GM21367 (cell line): ENCODE data around the gene AHRR.

ENCODE experiments used
- ATAC-seq: cut with Tn5 transposase; IDR thresholded peaks from one replicate; pipeline ENCODE4 v1.9.1; 2021; ENCODE audit not compliant: unreplicated experiment

AHRR gene

GRCh38 chr5:318931-319601 lies 2.4 kb upstream of the AHRR start:
- no peak for ATAC-seq

GRCh38 chr5:320524-321229 lies 837 bp upstream of the AHRR start:
- peak; percentile 6 for ATAC-seq

GRCh38 chr5:321726-322251 lies 275 bp downstream of the AHRR start:
- peak; percentile 3 for ATAC-seq

DNA sequence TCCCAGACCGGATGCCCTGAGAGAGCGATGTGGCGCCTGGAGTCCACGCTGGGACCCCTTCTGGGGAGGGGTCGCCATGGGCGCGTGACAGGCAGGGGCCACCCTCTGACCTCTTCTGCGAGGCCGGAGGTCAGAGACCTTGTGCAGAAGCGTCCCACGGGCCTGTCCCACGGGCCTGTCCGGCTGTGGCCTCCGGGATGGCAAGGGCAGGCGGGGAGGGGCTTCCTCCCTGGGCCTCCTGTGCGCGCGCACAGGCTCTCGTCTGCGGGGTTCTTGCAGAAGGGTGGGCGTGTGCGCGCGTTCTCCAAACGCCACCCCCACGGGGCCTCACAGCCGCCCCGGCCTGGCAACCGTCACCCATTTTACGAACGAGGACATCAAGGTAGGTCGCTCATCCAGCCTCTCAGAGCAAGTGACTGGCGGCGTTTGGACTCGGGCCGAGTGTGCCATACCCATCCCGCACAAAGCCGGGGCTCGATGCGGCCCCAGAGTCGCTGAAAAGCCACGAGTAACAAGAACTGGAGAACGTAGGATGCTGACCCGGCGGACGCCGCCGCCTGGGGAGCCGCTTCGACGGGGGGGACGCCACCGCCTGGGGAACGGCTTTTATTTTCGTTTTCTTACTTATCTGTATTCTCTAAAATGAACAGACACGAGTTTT lies 897 bp downstream of the AHRR start:
- no peak for ATAC-seq

GRCh38 chr5:322942-323879 lies 1.7 kb downstream of the AHRR start:
- no peak for ATAC-seq

DNA sequence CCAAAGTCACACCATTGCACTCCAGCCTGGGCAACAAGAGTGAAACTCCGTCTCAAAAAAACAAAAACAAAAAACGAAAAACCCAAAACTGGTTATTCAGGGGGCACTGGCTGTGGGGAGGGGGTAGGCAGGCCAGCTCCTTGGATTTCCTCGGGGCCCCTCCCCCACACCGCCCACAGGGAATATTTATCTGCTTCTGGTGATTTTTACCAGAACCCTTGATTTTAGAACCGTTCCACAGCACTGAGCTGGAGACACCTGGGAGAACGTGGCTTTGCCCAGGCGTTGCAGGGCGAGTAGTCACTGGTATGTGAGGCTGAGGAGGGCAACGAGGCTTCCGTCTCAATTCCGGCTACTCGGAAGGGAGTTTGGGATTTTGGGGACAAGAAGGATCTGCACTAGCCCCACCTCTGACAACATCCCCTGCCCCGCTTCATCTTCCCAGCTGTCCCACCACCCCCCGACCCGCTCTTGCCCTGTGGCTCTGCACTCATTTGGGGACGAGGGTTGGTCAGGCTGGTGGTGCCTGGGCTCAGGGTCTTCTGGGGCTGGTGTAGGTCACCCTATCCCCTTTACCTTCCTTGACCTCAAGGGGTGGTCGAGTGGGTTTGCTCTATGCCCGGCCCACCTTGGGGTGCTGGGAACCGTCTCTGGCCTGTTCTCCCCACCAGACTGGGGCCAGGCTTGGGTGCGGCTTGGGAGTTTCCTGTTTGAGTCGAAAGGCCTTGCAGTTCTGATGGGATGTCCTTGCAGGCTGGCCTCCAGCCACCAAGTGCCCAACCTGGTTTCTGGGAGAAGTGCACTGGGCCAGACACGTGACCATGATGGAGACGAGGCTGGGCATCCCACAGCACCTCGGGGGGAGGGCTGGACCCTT lies 3.5 kb downstream of the AHRR start:
- ATAC-seq = no peak

GRCh38 chr5:326109-326508 lies 4.6 kb downstream of the AHRR start:
- no peak for ATAC-seq

- ATAC-seq = no peak
Observed at GRCh38 chr5:329121-329735, 7.7 kb downstream of the AHRR start.

DNA sequence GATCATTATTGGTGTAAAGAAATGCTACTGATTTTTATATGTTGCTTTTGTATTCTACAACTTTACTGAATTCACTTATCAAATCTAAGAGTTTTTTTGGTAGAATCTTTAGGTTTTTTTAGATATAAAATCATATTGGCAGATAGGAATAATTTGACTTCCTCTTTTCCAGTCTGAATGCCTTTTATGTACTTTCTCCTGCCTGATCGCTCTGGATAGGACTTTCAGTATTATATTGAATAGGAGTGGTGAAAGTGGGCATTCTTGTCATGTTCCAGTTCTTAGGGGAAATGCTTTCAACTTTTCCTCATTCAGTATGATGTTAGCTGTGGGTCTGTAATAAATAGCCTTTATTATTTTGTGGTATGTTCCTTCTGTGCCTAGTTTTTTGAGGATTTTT lies 8.3 kb downstream of the AHRR start:
- no peak for ATAC-seq

DNA sequence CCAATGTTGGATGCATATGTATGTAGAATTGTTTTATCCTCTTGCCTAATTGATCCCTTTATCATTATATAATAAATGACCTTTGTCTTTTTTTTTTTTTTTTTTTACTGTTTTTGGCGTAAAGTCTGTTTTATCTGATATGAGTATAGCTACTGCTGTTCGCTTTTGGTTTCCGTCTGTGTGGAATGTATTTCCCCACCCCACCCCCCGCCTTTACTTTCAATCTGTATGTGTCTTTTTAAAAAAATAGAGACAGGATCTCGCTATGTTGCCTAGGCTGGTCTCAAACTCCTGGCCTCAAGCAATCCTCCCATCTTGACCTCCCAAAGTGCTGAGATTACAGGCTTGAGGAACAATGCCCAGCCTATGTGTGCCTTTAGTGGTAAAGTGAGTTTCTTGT lies 11.3 kb downstream of the AHRR start:
- no peak for ATAC-seq

DNA sequence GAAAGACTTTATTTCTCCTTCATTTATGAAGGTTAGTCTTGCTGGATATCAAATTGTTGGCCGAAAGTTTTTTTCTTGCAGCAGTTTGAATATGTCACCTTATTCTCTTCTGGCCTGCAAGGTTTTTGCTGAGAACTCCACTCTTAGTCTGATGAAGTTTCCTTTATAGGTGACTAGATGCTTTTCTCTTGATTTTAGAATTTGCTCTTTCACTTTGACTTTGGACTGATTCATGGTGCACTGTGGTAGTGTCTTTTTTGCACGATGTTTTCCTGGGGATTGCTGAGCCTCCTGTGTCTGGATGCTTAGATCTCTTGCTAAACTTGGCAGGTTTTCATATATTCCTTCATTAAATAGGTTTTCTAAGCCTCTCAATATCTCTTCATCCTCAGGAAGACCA lies 12.4 kb downstream of the AHRR start:
- no peak for ATAC-seq

DNA sequence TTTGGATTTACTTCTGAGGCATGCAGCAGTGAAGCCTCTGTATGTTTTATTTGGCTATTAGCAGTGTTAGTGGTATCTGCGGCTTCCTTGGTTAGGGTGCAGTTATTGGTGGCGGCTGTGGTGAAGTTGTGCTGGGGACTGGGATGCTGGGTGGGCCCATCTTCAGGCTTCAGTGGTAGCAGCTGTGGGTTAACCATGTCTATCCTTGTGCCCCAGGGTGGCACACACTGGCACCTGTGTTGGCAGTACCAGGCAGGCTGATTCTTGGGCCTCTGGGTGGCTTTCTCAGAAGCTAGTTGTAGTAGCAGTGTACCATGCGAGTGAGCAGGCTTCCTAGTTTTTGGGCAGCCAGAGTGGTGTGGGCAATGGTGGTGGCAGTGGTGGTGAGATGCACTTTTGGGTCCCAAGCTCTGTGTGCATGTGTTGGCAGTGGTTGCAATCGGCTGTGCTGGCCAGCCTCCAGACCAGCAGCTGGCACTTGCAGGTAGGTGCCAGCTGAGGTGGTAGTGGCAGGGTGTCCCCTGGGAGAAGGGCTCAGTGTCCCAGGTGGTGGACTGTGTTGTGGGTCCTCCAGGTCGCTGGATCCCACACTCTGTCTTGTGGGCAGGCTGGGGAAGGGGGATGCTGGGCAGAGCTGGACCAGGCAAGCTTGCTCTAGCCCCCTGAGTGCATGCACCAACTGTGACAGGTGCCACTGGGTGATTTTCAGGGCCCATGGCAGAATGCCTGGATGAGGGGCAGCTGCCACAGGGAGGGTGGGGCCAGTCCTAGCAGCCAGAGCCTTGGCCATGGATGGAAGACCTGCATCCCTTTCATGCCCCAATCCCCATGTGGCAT lies 13.6 kb downstream of the AHRR start:
- ATAC-seq = no peak

DNA sequence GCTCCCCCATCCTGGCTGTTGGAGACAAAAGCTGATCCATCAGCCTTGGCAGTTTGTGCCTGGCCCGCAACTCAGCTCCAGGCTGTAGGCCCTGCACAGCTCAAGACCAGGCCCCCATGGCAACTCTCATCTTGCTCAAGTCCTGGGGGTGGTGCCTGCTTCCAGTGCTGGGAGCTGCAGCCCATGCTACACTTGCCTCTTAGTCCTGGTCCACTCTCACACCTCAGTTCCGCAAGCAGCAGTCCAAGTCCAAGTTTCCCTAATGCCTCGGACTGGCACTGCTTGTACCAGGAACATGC lies 14.2 kb downstream of the AHRR start:
- no peak for ATAC-seq

GRCh38 chr5:337563-338130 lies 16.1 kb downstream of the AHRR start:
- ATAC-seq = no peak

GRCh38 chr5:342501-343460 lies 21.3 kb downstream of the AHRR start:
- ATAC-seq = no peak

GRCh38 chr5:343461-344401 lies 22.2 kb downstream of the AHRR start:
- no peak for ATAC-seq
